ENCODE measurements around the gene LTO1.

GRCh38 chr11:69674886-69675714, at the start of gene LTO1:
- TF ChIP-seq GATA2 (IDR thresholded peaks at IDR 0.05; ENCODE audit: low read depth, low read length) = no peak
- TF ChIP-seq GATA3 (IDR thresholded peaks at IDR 0.05; ENCODE audit: low read depth, low read length) = no peak

Measured in SH-SY5Y (cell line).